Muscle of arm (tissue), 12 donors: Measurements from ENCODE around the gene WDFY2. TPM values are rescaled to one million over a fixed set of nuclear protein-coding genes. Genes with fewer than 3 reads are reported as not detected.

Source experiments
- DNase-seq: peaks from one replicate; pipeline ENCODE4 v3.0.0-alpha.2; 2013
- polyA plus RNA-seq, 12 donors: library from polyadenylated mRNA; unstranded; fragments of 120-200 nt; gene quantifications; one replicate each; pipeline ENCODE4 v1.2.1, GENCODE V29; 2013; ENCODE audit not compliant: insufficient read length in 12 of 12

WDFY2 gene
- polyA plus RNA-seq, 12 donors = 5.5 to 29.5 (median 9.5) TPM; not detected in 1

GRCh38 chr13:51733374-51734298, 149.4 kb downstream of the WDFY2 start:
- no peak for DNase-seq

GRCh38 chr13:51734786-51735185, 150.5 kb downstream of the WDFY2 start:
- no peak for DNase-seq

- no peak for DNase-seq
Measured at GRCh38 chr13:51737609-51738008, 153.3 kb downstream of the WDFY2 start.

- no peak for DNase-seq
Measured at GRCh38 chr13:51738226-51738905, 154.1 kb downstream of the WDFY2 start.

GRCh38 chr13:51739027-51739764, 154.9 kb downstream of the WDFY2 start:
- DNase-seq = no peak

- no peak for DNase-seq
Measured at GRCh38 chr13:51740698-51741097, 156.4 kb downstream of the WDFY2 start.

GRCh38 chr13:51742031-51742430, 157.8 kb downstream of the WDFY2 start:
- no peak for DNase-seq

- DNase-seq = no peak
Measured at GRCh38 chr13:51742611-51743010, 158.3 kb downstream of the WDFY2 start.

GRCh38 chr13:51745243-51745642, 161.0 kb downstream of the WDFY2 start:
- DNase-seq = no peak

GRCh38 chr13:51746802-51747201, 162.5 kb downstream of the WDFY2 start:
- peak; percentile 65 for DNase-seq

GRCh38 chr13:51747438-51748434, 163.5 kb downstream of the WDFY2 start:
- DNase-seq = no peak

- DNase-seq = no peak
Measured at GRCh38 chr13:51756651-51757050, 172.4 kb downstream of the WDFY2 start.

- no peak for DNase-seq
Measured at GRCh38 chr13:51758691-51759090, 174.4 kb downstream of the WDFY2 start.

GRCh38 chr13:51759240-51759639, 175.0 kb downstream of the WDFY2 start:
- no peak for DNase-seq

GRCh38 chr13:51760592-51760991, 176.3 kb downstream of the WDFY2 start:
- peak; percentile 55 for DNase-seq

- DNase-seq = no peak
Measured at GRCh38 chr13:51761643-51762350, 177.5 kb downstream of the WDFY2 start.

- no peak for DNase-seq
Measured at GRCh38 chr13:51763486-51763885, 179.2 kb downstream of the WDFY2 start.

GRCh38 chr13:51764184-51765141, 180.2 kb downstream of the WDFY2 start:
- peak; percentile 54 for DNase-seq

GRCh38 chr13:51765142-51765515, 180.9 kb downstream of the WDFY2 start:
- DNase-seq = no peak
